Endothelial cell of umbilical vein (primary cell): ENCODE data around the gene SERPINE3. TPM values are rescaled to one million over a fixed set of nuclear protein-coding genes. Genes with fewer than 3 reads are reported as not detected.

Experiments
- BruUV-seq: library from RNA; stranded (reverse); fragments of 400-500 nt; replicated peaks from 2 replicates; lab custom pipeline; 2021; lab: Mats Ljungman, UMichigan
- CTCF ChIA-PET: fragments of 300-600, 350-600 bp; sonication (Branson Sonifier 250); formaldehyde crosslinking; loops from one replicate; lab custom pipeline; 2021; ENCODE audit warnings: antibody characterized with exemption, inconsistent platforms; lab: Charles Lee
- POLR2A ChIA-PET: fragments of 300-600, 350-600 bp; sonication (Branson Sonifier 250); formaldehyde crosslinking; loops from one replicate; lab custom pipeline; 2021; ENCODE audit warnings: antibody characterized with exemption, inconsistent platforms; lab: Charles Lee
- DNase-seq: peaks from one replicate; pipeline ENCODE4 v3.0.0-alpha.2; 2011; ENCODE audit warnings: low read depth, low spot score
- FAIRE-seq: peaks from 2 replicates; lab custom pipeline; 2011; peaks lifted over from hg19 to GRCh38; lab: Jason Lieb, UNC
- H2AFZ ChIP-seq: 2 replicates; pipeline ENCODE4 v1.6.0; 2012; ENCODE audit warnings: low read depth, low read length, control low read depth, inconsistent platforms
- H3K27ac ChIP-seq: 2 replicates; pipeline ENCODE4 v1.5.1; 2011; ENCODE audit warnings: low read depth, mild to moderate bottlenecking, control low read depth, low read length, moderate library complexity; ENCODE audit not compliant: insufficient read depth
- H3K27me3 ChIP-seq, 2 experiments: 2 replicates each; pipeline versions ENCODE4 v1.6.0 to v1.6.1; 2011; ENCODE audit warnings: low read length in 2 of 2, mixed read lengths in 1 of 2; ENCODE audit not compliant: control insufficient read depth in 2 of 2, insufficient read depth in 2 of 2
- H3K36me3 ChIP-seq, 2 experiments: 2 replicates in 1 of 2; 3 replicates in 1 of 2; pipeline ENCODE4 v1.5.1; 2011; ENCODE audit warnings: low read length in 2 of 2, mild to moderate bottlenecking in 1 of 2, moderate library complexity in 1 of 2; ENCODE audit not compliant: control insufficient read depth in 2 of 2, insufficient read depth in 2 of 2; ENCODE audit errors: extremely low read depth in 1 of 2
- H3K4me1 ChIP-seq: 3 replicates; pipeline ENCODE4 v1.5.1; 2011; ENCODE audit warnings: mild to moderate bottlenecking, low read length; ENCODE audit not compliant: control insufficient read depth, insufficient read depth; ENCODE audit errors: extremely low read depth
- H3K4me2 ChIP-seq: 2 replicates; pipeline ENCODE4 v1.6.1; 2011; ENCODE audit warnings: low read length, control low read depth, mixed read lengths; ENCODE audit not compliant: insufficient read depth
- H3K4me3 ChIP-seq, 3 experiments: fragments of 200-600 bp in 1 of 3; sonication (generic), shearing (Covaris generic) in 1 of 3; replicated peaks in 1 of 3; 2 replicates each; pipeline ENCODE4 v1.5.1; 2011 to 2016; ENCODE audit warnings: control low read depth in 3 of 3, low read length in 3 of 3, mild to moderate bottlenecking in 2 of 3, inconsistent platforms in 1 of 3, low read depth in 1 of 3, moderate library complexity in 1 of 3; ENCODE audit not compliant: insufficient read depth in 1 of 3
- H3K79me2 ChIP-seq: 2 replicates; pipeline ENCODE4 v1.6.0; 2012; ENCODE audit warnings: low read length, inconsistent platforms; ENCODE audit not compliant: control insufficient read depth, insufficient read depth
- H3K9ac ChIP-seq: replicated peaks from 2 replicates; pipeline ENCODE3; 2011; ENCODE audit warnings: low read length, control low read depth; ENCODE audit not compliant: insufficient read depth; ENCODE audit errors: extremely low read depth
- H3K9me1 ChIP-seq: replicated peaks from 3 replicates; pipeline ENCODE4 v1.6.0; 2011; ENCODE audit warnings: mild to moderate bottlenecking, low read length; ENCODE audit not compliant: control insufficient read depth, insufficient read depth; ENCODE audit errors: extremely low read depth
- H3K9me3 ChIP-seq: replicated peaks from 2 replicates; pipeline ENCODE4 v1.5.1; 2012; ENCODE audit warnings: low read length, inconsistent platforms; ENCODE audit not compliant: control insufficient read depth, insufficient read depth
- H4K20me1 ChIP-seq: replicated peaks from 2 replicates; pipeline ENCODE3; 2011; ENCODE audit warnings: mild to moderate bottlenecking, low read length; ENCODE audit not compliant: control insufficient read depth, insufficient read depth; ENCODE audit errors: extremely low read depth
- CTCF ChIP-seq, 2 donors: IDR thresholded peaks; 1 replicate in 1 of 2; 2 replicates in 1 of 2; pipeline ENCODE4 v1.5.1; 2011; ENCODE audit warnings: low read length in 2 of 2, mild to moderate bottlenecking in 2 of 2, moderate library complexity in 2 of 2, control low read depth in 1 of 2, inconsistent platforms in 1 of 2, low read depth in 1 of 2; ENCODE audit not compliant: insufficient read depth in 1 of 2; ENCODE audit errors: extremely low read depth in 1 of 2
- EZH2 ChIP-seq: IDR thresholded peaks from 2 replicates; pipeline ENCODE4 v1.6.1; 2012; ENCODE audit warnings: borderline replicate concordance, low read depth, mild to moderate bottlenecking, moderate library complexity, low read length, inconsistent platforms; ENCODE audit not compliant: severe bottlenecking
- FOS ChIP-seq: IDR thresholded peaks from 2 replicates; pipeline ENCODE4 v1.6.1; 2011; ENCODE audit warnings: mild to moderate bottlenecking, low read length, moderate library complexity, borderline replicate concordance; ENCODE audit not compliant: insufficient read depth
- GATA2 ChIP-seq: IDR thresholded peaks from 2 replicates; pipeline ENCODE4 v1.7.0; 2011; ENCODE audit warnings: low read depth, mild to moderate bottlenecking, moderate library complexity, mixed read lengths, low read length; ENCODE audit not compliant: insufficient read length, insufficient read depth
- JUN ChIP-seq: IDR thresholded peaks from 2 replicates; pipeline ENCODE4 v1.6.1; 2011; ENCODE audit warnings: borderline replicate concordance, low read depth; ENCODE audit not compliant: insufficient read length, insufficient read depth
- MAX ChIP-seq: IDR thresholded peaks from 2 replicates; pipeline ENCODE4 v1.6.1; 2011; ENCODE audit not compliant: insufficient read depth, insufficient read length
- MYC ChIP-seq: IDR thresholded peaks from one replicate; pipeline ENCODE4 v1.6.1; 2011; ENCODE audit warnings: mild to moderate bottlenecking, low read depth, low read length
- POLR2A ChIP-seq: IDR thresholded peaks from 2 replicates; pipeline ENCODE4 v1.6.1; 2012; ENCODE audit warnings: low read depth, mild to moderate bottlenecking, control low read depth, low read length
- POLR2AphosphoS5 ChIP-seq: IDR thresholded peaks from 2 replicates; pipeline ENCODE4 v1.6.1; 2012; ENCODE audit warnings: low read depth, mild to moderate bottlenecking, control low read depth, low read length, moderate library complexity; ENCODE audit not compliant: insufficient read depth
- dilution Hi-C: fragments of 300-500 bp; cut with MboI; formaldehyde crosslinking; loops from one replicate; pipeline ENCODE4 v1.15.0; 2019; ENCODE audit warnings: low sequenced_read_pairs; ENCODE audit not compliant: extremely low pct_ligation_motif_present
- intact Hi-C: fragments of 100-400 bp; cut with micrococcal nuclease; formaldehyde crosslinking; loops from one replicate; pipeline ENCODE4 v1.10.0; 2022
- polyA plus RNA-seq, 4 experiments: library from polyadenylated mRNA; depleted of rRNA in 3 of 4; stranded (reverse) in 3 of 4; unstranded in 1 of 4; fragments of >200 nt; gene quantifications; 2 replicates each; pipeline versions ENCODE4 v1.2.1 to v1.2.3, GENCODE V29; 2011 to 2012; ENCODE audit warnings: missing spikeins in 1 of 4
- total RNA-seq: library from RNA; stranded (reverse); gene quantifications from 2 replicates; pipeline ENCODE4 v1.2.3, GENCODE V29; 2021

The SERPINE3 gene
- total and polyA plus RNA-seq, 2 donors (not counting 3 experiments of a cell fraction or from before 2014, with no cell fraction given) = not detected

GRCh38 chr13:51339952-51340732 is 651 bp downstream of the SERPINE3 start:
- CTCF ChIA-PET = no interaction called here
- TF ChIP-seq GATA2 (no peak), FOS (no peak), EZH2 (no peak), MYC (no peak), POLR2A (no peak), CTCF (IDR thresholded peaks at IDR 0.05; ENCODE audit: extremely low read depth in 1 of 2, insufficient read depth in 1 of 2, low read depth in 1 of 2, low read length in 2 of 2) (no peak), MAX (no peak), JUN (no peak), POLR2AphosphoS5 (no peak)

More at GRCh38 chr13:51339952-51340732, 651 bp downstream of the SERPINE3 start:
- POLR2A ChIA-PET = no interaction called here
- H3K27ac ChIP-seq = no peak overlapping the region
- intact Hi-C loops = no loop called here
- no peaks in the 10 kb centered on the region for H3K9me1 ChIP-seq
- no TSS peak for BruUV-seq
- no peak overlapping the region for H2AFZ ChIP-seq
- no peaks in the 10 kb centered on the region for H3K4me1 ChIP-seq
- no peaks in the 10 kb centered on the region for H3K36me3 ChIP-seq
- no peaks in the 10 kb centered on the region for H3K79me2 ChIP-seq
- H3K9me3 ChIP-seq = no peaks in the 10 kb centered on the region
- FAIRE-seq (no peak), DNase-seq (no peak)
- dilution Hi-C loops = no loop called here
- no peak overlapping the region for H3K9ac ChIP-seq
- no peaks in the 10 kb centered on the region for H4K20me1 ChIP-seq
- H3K4me2 ChIP-seq = no peak overlapping the region
- H3K27me3 ChIP-seq = peaks cover 0 to 1% of the 10 kb centered on the region in 2 experiments
- H3K4me3 ChIP-seq = no peak overlapping the region
